WTC11 (cell line): ENCODE data around the gene ZIC5.

ENCODE experiments used
- ETV6 ChIP-seq: sonication (generic); formaldehyde crosslinking; IDR thresholded peaks from 2 replicates; pipeline ENCODE4 v1.8.1; 2022; ENCODE audit warnings: mild to moderate bottlenecking, missing genetic modification reagents
- JUN ChIP-seq: sonication (generic); formaldehyde crosslinking; IDR thresholded peaks from 2 replicates; pipeline ENCODE4 v1.8.0; 2023; ENCODE audit warnings: mild to moderate bottlenecking, missing genetic modification reagents
- SMAD3 ChIP-seq: sonication (generic); formaldehyde crosslinking; IDR thresholded peaks from 2 replicates; pipeline ENCODE4 v1.8.0; 2022; ENCODE audit warnings: missing genetic modification reagents, mild to moderate bottlenecking, borderline replicate concordance
- ZNF317 ChIP-seq: sonication (generic); formaldehyde crosslinking; IDR thresholded peaks from 2 replicates; pipeline ENCODE4 v1.8.1; 2023; ENCODE audit warnings: low read depth, mild to moderate bottlenecking, moderate library complexity, missing genetic modification reagents, borderline replicate concordance
- TF ChIP-seq, protein P1 (sequence below): fragments of 200-600 bp; IDR thresholded peaks from 2 replicates; pipeline ENCODE4 v1.8.0; 2022; ENCODE audit warnings: antibody characterized with exemption
- TF ChIP-seq, protein P2 (sequence below): sonication (generic); formaldehyde crosslinking; IDR thresholded peaks from 2 replicates; pipeline ENCODE4 v1.8.1; 2023; ENCODE audit warnings: mild to moderate bottlenecking, moderate library complexity, missing genetic modification reagents
- TF ChIP-seq, protein P3 (sequence below): sonication (generic); formaldehyde crosslinking; IDR thresholded peaks from 2 replicates; pipeline ENCODE4 v1.8.0; 2022; ENCODE audit warnings: mild to moderate bottlenecking, missing genetic modification reagents
- TF ChIP-seq, protein P4 (sequence below): sonication (generic); formaldehyde crosslinking; IDR thresholded peaks from 2 replicates; pipeline ENCODE4 v1.8.1; 2022; ENCODE audit warnings: mild to moderate bottlenecking, moderate library complexity, missing genetic modification reagents
- TF ChIP-seq, protein P5 (sequence below): sonication (generic); formaldehyde crosslinking; IDR thresholded peaks from 2 replicates; pipeline ENCODE4 v1.8.1; 2023; ENCODE audit warnings: mild to moderate bottlenecking, missing genetic modification reagents, moderate library complexity

DNA sequence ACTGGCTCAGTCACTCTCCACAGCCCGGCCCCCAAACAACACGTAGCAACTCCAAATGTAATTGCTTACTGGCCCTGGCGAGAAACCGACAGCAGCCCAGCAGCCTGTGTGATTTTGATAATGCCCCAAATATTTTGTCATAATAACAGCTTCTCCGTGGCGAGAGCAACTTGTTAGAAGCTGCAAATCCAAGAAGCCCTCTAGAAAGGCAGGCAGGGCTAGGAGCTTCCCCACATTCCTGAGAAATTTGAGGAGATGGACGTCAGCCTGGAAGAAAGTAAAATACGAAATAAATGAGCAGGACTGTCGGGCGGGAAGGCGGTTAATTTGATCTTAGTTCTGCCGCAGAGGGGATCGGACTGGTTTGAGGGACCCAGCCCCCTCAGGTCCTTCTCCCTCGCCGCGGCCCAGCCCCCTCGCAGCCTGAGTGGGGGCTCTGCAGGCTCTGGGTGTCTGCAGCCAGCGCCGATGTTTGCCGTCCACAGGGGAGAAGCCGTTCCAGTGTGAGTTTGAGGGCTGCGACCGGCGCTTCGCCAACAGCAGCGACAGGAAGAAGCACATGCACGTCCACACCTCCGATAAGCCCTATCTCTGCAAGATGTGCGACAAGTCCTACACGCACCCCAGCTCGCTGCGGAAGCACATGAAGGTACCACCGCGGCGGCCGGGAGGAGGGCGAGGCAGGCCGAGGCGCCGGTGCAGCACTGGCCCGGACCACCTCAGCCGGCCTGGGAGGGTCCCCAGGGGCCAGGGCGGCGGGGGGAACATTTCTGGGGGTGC is 13.1 kb upstream of the ZIC5 start:
- TF ChIP-seq JUN (CRISPR knock-in tag): no peak
- TF ChIP-seq, protein P1, sequence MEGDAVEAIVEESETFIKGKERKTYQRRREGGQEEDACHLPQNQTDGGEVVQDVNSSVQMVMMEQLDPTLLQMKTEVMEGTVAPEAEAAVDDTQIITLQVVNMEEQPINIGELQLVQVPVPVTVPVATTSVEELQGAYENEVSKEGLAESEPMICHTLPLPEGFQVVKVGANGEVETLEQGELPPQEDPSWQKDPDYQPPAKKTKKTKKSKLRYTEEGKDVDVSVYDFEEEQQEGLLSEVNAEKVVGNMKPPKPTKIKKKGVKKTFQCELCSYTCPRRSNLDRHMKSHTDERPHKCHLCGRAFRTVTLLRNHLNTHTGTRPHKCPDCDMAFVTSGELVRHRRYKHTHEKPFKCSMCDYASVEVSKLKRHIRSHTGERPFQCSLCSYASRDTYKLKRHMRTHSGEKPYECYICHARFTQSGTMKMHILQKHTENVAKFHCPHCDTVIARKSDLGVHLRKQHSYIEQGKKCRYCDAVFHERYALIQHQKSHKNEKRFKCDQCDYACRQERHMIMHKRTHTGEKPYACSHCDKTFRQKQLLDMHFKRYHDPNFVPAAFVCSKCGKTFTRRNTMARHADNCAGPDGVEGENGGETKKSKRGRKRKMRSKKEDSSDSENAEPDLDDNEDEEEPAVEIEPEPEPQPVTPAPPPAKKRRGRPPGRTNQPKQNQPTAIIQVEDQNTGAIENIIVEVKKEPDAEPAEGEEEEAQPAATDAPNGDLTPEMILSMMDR: no peak
- TF ChIP-seq, protein P2, sequence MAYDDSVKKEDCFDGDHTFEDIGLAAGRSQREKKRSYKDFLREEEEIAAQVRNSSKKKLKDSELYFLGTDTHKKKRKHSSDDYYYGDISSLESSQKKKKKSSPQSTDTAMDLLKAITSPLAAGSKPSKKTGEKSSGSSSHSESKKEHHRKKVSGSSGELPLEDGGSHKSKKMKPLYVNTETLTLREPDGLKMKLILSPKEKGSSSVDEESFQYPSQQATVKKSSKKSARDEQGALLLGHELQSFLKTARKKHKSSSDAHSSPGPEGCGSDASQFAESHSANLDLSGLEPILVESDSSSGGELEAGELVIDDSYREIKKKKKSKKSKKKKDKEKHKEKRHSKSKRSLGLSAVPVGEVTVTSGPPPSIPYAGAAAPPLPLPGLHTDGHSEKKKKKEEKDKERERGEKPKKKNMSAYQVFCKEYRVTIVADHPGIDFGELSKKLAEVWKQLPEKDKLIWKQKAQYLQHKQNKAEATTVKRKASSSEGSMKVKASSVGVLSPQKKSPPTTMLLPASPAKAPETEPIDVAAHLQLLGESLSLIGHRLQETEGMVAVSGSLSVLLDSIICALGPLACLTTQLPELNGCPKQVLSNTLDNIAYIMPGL: peak; percentile 60; the same call in 1 of the 2 replicates
- TF ChIP-seq, protein P3, sequence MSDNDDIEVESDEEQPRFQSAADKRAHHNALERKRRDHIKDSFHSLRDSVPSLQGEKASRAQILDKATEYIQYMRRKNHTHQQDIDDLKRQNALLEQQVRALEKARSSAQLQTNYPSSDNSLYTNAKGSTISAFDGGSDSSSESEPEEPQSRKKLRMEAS (CRISPR knock-in tag): peak; percentile 70
- TF ChIP-seq SMAD3 (CRISPR knock-in tag): no peak
- no peak for TF ChIP-seq ZNF317
- TF ChIP-seq, protein P4, sequence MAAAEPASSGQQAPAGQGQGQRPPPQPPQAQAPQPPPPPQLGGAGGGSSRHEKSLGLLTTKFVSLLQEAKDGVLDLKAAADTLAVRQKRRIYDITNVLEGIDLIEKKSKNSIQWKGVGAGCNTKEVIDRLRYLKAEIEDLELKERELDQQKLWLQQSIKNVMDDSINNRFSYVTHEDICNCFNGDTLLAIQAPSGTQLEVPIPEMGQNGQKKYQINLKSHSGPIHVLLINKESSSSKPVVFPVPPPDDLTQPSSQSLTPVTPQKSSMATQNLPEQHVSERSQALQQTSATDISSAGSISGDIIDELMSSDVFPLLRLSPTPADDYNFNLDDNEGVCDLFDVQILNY (CRISPR knock-in tag): 0 out of 2 replicates have a peak, but pooled peaks have one; percentile 15
- TF ChIP-seq ETV6: peak; percentile 58; the same call in 1 of the 2 replicates
- TF ChIP-seq, protein P5, sequence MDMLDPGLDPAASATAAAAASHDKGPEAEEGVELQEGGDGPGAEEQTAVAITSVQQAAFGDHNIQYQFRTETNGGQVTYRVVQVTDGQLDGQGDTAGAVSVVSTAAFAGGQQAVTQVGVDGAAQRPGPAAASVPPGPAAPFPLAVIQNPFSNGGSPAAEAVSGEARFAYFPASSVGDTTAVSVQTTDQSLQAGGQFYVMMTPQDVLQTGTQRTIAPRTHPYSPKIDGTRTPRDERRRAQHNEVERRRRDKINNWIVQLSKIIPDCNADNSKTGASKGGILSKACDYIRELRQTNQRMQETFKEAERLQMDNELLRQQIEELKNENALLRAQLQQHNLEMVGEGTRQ (CRISPR knock-in tag): no peak
